Measurements from ENCODE around the gene PRKCA.
"Not testable (repeated sequence)": the region's sequence is repeated elsewhere in the genome, so short reads cannot be mapped to it uniquely, and the experiment has no call there.

Gene PRKCA

DNA sequence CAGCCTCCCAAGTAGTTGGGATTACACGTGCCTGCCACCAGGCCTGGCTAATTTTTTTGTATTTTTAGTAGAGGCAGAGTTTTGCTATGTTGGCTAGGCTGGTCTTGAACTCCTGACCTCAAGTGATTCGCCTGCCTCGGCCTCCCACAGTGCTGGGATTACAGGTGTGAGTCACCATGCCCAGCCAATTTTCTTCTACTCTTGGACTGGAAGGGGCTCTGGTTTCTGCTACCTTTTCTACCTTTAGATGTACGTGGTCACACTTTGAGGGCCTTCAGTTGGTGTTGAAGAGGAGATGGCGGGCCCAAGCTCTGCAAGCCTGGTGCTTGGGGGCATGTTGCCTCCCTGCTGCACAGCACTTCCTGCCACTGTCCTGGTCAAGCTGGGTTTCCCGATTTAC lies 173.6 kb downstream of the PRKCA start:
- H3K27ac Mint-ChIP-seq, result no peak overlapping the region
- peaks cover under 1 to 3% of the 10 kb centered on the region in 2 donors for H3K4me1 Mint-ChIP-seq (ENCODE audit: low read depth in 2 of 2)

DNA sequence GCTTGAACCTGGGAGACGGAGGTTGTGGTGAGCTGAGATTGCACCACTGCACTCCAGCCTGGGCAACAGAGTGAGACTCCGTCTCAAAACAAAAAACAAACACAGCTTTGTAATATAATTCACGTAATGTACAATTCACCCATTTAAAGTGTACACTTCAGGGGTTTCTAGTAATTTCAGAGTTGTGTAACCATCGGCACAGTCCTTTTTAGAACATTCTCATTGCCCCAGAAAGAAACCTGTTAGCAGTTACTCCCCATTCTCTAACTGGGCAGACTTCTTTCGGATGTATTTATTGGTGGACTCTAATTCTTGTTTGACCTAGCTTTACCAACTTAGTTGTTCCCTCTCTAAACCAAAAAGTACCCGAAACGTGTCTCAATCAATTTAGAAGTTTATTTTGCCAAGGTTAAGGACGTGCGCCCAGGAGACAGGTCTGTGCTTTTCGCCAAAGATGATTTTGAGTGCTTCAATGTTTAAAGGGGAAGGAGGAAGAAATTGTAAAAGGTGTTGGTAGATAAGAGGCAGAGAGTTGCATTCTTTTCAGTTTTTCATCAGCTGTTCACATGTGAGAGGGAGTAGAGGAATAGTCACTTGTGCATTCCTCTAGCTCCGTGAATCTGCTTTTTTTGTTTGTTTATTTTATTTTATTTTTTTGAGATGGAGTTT lies 175.3 kb downstream of the PRKCA start:
- ATAC-seq (replicated peaks), result no peak
- Mint-ChIP-seq H3K9me3 (no peaks in the 10 kb centered on the region), H3K4me3 (no peak overlapping the region), H3K36me3 (ENCODE audit: insufficient read depth) (no peaks in the 10 kb centered on the region), H3K4me1 (ENCODE audit: low read depth in 2 of 2) (no peaks in the 10 kb centered on the region), H3K27me3 (no peaks in the 10 kb centered on the region), H3K27ac (no peak overlapping the region)
- DNase-seq, result no peak

More for the DNA sequence above, 173.6 kb downstream of the PRKCA start:
- DNase-seq (no peak), ATAC-seq (replicated peaks) (no peak)
- no peaks in the 10 kb centered on the region for H3K9me3 Mint-ChIP-seq
- H3K4me3 Mint-ChIP-seq, result no peak overlapping the region
- H3K27me3 Mint-ChIP-seq, result no peaks in the 10 kb centered on the region
- H3K36me3 Mint-ChIP-seq (ENCODE audit: insufficient read depth), result no peaks in the 10 kb centered on the region

DNA sequence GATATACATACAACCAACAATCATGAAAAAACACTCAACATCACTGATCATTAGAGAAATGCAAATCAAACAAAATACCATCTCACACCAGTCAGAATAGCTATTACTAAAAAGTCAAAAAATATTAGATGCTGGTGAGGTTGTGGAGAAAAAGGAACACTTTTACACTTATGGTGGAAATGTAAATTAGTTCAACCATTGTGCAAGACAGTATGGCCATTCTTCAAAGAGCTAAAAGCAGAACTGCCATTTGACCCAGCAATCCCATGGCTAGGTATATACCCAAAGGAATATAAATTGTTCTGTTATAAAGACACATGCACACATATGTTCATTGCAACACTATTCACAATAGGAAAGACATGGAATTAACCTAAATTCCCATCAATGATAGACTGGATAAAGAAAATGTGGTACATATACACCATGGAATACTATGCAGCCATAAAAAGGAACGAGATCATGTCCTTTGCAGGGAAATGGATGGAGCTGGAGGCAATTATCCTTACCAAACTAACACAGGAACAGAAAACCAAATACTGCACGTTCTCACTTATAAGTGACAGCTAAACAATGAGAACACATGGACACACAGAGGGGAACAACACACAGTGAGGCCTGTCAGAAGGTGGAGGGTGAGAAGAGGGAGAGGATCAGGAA lies 176.9 kb downstream of the PRKCA start:
- not testable (repeated sequence) for H3K36me3 Mint-ChIP-seq (ENCODE audit: insufficient read depth); H3K27me3 Mint-ChIP-seq; H3K9me3 Mint-ChIP-seq; ATAC-seq (replicated peaks); H3K27ac Mint-ChIP-seq; H3K4me1 Mint-ChIP-seq (ENCODE audit: low read depth in 2 of 2); H3K4me3 Mint-ChIP-seq; DNase-seq

DNA sequence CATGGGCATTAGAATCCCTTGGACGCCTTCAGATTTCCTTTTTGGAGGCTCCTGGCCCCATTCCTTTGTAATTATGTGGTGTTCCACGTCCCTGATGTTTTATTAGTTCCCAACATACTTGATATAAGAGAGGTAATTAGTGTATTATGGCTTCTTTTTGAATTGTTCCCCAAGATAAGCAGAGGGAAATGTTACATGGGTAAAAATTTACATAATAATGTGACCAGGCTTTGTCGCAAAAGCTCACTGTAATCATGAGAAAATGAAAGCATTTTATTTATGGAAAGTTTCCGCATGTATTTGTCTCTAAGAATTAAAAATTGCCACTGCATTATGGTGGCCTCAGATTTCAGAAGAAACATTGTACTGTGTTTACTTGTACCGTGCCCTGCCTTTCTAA lies 177.8 kb downstream of the PRKCA start:
- H3K4me3 Mint-ChIP-seq, result no peak overlapping the region
- ATAC-seq (replicated peaks), result no peak
- no peaks in the 10 kb centered on the region for H3K9me3 Mint-ChIP-seq
- H3K4me1 Mint-ChIP-seq (ENCODE audit: low read depth in 2 of 2), result no peaks in the 10 kb centered on the region
- H3K27ac Mint-ChIP-seq, result no peak overlapping the region
- no peak for DNase-seq
- H3K36me3 Mint-ChIP-seq (ENCODE audit: insufficient read depth), result no peaks in the 10 kb centered on the region
- H3K27me3 Mint-ChIP-seq, result no peaks in the 10 kb centered on the region

DNA sequence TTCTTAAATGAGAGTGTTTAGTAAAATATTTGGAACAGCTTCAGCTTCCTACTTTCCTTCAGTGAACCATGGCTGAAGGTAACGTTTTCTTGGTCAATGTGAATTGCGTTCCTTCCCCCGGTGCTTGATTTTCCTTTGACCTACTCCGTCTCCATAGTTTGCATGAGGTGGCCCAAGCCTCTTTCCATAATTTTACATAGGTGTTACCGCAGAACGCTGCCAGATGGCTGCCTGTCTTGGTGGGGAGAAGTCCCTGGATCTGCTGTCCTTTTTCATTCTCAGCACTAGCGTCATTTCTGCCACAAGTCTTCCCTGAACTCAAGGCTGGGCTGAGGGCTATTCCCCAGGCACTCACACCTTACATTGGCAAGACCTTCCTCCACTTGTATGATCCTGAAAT lies 178.4 kb downstream of the PRKCA start:
- Mint-ChIP-seq H3K27ac (no peak overlapping the region), H3K4me1 (ENCODE audit: low read depth in 2 of 2) (no peaks in the 10 kb centered on the region), H3K27me3 (no peaks in the 10 kb centered on the region), H3K9me3 (no peaks in the 10 kb centered on the region), H3K4me3 (no peak overlapping the region), H3K36me3 (ENCODE audit: insufficient read depth) (no peaks in the 10 kb centered on the region)
- no peak for DNase-seq
- ATAC-seq (replicated peaks), result no peak

DNA sequence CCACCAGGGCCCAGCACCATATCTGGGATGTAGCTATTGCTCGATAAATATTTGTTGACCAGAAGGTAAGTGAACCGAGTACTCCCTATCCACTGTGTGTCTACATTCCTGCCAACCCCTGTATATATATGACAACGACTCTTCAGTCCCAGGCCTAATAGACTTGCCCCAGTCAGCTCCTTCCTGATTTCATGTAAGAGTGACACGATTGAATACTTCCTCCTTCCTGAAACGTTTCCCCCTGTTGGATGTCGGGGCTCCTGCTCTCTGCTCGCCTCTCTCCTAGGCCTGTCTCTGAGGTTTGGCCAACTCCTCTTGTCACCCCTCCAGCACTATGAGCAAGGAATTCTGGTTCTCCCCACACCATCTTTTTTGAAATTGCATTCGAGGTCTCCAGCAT lies 178.9 kb downstream of the PRKCA start:
- no peak overlapping the region for H3K27ac Mint-ChIP-seq

DNA sequence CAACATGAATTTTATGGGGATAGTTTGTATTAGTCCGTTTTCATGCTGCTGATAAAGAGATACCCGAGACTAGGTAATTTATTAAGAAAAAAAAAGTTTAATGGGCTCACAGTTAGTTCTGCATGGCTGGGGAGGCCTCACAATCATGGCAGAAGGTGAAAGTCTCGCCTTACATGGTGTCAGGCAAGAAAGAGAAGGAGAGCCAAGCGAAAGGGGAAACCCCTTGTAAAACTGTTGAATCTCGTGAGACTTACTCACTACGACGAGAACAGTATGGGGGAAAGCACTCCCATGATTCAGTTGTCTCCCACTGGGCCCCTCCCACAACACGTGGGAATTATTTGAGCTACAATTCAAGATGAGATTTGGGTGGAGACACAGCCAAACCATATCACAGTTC lies 181.5 kb downstream of the PRKCA start:
- Mint-ChIP-seq H3K27me3 (no peaks in the 10 kb centered on the region), H3K4me3 (no peak overlapping the region), H3K36me3 (ENCODE audit: insufficient read depth) (no peaks in the 10 kb centered on the region), H3K4me1 (ENCODE audit: low read depth in 2 of 2) (no peaks in the 10 kb centered on the region), H3K27ac (no peak overlapping the region), H3K9me3 (no peaks in the 10 kb centered on the region)
- ATAC-seq (replicated peaks) (no peak), DNase-seq (no peak)

More for the DNA sequence above, 178.9 kb downstream of the PRKCA start:
- no peak for ATAC-seq (replicated peaks)
- Mint-ChIP-seq H3K4me3 (no peak overlapping the region), H3K9me3 (no peaks in the 10 kb centered on the region), H3K36me3 (ENCODE audit: insufficient read depth) (no peaks in the 10 kb centered on the region), H3K27me3 (no peaks in the 10 kb centered on the region), H3K4me1 (ENCODE audit: low read depth in 2 of 2) (no peaks in the 10 kb centered on the region)
- no peak for DNase-seq

DNA sequence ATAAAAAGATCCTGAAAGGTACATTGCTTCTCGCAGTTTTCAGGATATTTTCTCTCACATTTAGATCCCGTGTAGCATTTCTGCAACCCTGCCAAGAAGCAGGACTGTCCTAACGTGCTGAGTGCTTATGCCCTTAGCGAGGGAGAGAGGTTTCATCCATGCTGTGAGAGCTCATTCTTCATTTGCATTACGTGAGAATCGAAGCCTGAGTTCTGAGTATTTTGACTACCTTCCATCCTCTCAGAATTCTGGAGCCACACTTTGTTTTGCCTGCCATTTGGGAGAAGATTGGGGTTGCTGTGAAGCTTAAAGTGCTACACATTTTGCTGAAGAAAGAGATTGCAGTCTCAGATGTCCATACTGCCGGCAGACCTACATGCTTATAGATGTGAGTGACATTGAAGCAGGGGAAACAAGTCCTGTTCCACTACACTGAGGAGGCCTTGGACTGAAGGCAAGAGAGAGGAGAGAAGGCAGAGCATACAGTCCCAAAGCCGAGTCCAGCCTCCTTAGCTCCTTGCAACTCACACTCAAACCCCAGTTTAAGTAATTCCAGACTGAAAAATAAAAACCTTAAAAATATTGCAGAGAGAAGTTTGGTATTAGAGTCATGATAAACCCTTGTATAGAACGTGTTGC lies 183.0 kb downstream of the PRKCA start:
- no peak overlapping the region for H3K4me3 Mint-ChIP-seq
- H3K27me3 Mint-ChIP-seq, result no peaks in the 10 kb centered on the region
- no peaks in the 10 kb centered on the region for H3K36me3 Mint-ChIP-seq (ENCODE audit: insufficient read depth)
- H3K27ac Mint-ChIP-seq, result no peak overlapping the region
- H3K4me1 Mint-ChIP-seq (ENCODE audit: low read depth in 2 of 2), result no peaks in the 10 kb centered on the region
- H3K9me3 Mint-ChIP-seq, result no peaks in the 10 kb centered on the region
- DNase-seq (no peak), ATAC-seq (replicated peaks) (no peak)

DNA sequence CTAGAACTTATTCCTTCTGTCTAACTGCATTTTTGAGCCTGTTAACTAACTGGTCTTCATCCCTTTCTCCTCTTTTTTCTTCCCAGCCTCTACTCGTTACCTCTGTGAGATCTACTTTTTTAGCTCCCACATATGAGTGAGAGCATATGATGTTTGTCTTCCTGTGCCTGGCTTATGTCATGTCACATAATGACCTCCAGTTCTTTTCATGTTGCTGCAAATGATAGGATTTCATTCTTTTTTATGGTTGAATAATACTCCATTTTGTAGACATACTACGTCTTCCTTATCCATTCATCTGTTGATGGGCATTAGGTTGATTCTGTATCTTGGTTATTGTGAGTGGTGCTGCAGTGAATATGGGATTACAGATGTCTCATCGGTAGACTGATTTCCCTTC lies 184.7 kb downstream of the PRKCA start:
- H3K4me3 Mint-ChIP-seq, result no peak overlapping the region
- DNase-seq, result no peak
- peaks cover 2 to 3% of the 10 kb centered on the region in 2 donors for H3K4me1 Mint-ChIP-seq (ENCODE audit: low read depth in 2 of 2)
- H3K9me3 Mint-ChIP-seq, result no peaks in the 10 kb centered on the region
- H3K36me3 Mint-ChIP-seq (ENCODE audit: insufficient read depth), result no peaks in the 10 kb centered on the region
- H3K27me3 Mint-ChIP-seq, result no peaks in the 10 kb centered on the region
- no peak overlapping the region for H3K27ac Mint-ChIP-seq
- no peak for ATAC-seq (replicated peaks)

DNA sequence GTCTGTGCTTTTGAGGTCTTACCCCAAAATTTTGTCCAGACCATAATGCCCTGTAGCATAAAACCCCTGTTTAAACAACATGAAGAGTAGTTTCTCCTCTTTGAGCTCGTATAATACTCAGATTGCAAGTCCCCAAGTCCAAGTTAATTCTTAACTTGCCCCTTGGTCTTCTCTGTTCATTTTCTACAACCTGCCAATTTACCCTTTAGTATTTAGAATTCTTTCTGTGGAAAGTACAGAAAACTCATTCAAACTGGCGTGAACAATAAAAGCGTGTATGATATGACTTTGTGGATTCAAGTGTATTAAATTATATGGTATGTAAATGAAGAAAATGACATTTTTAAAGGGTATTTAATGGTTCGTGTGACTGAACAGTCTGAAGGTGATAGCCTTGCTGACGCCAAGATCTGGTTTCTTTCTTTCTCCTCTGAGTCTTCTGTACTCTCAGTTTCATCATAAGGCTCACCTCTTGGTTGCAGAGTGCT lies 185.6 kb downstream of the PRKCA start:
- H3K36me3 Mint-ChIP-seq (ENCODE audit: insufficient read depth), result no peaks in the 10 kb centered on the region
- H3K4me3 Mint-ChIP-seq, result no peak overlapping the region
- H3K27ac Mint-ChIP-seq, result no peak overlapping the region
- DNase-seq, result no peak
- H3K4me1 Mint-ChIP-seq (ENCODE audit: low read depth in 2 of 2), result peaks cover 2 to 3% of the 10 kb centered on the region in 2 donors
- no peak for ATAC-seq (replicated peaks)
- no peaks in the 10 kb centered on the region for H3K9me3 Mint-ChIP-seq
- H3K27me3 Mint-ChIP-seq, result no peaks in the 10 kb centered on the region

DNA sequence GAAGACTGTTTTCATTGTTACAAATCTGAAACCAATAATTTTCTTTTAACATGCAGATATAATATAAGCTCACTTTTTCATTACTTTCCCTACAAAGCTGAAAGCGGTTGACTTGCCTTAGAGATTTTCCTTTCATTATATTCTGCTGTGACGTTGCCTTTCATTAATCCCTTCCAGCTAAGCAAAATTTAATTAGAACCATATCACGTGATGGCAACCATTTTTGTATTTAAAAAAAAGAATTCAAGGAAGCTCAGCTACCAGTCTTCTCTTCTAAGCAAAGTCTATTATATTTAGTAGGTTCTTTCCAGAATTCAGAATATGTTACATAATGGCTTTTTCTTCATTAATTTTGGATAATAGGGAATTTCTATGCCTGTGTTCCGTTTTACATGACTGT lies 186.5 kb downstream of the PRKCA start:
- H3K9me3 Mint-ChIP-seq, result no peaks in the 10 kb centered on the region
- H3K27ac Mint-ChIP-seq, result no peak overlapping the region
- H3K27me3 Mint-ChIP-seq, result no peaks in the 10 kb centered on the region
- peaks cover 4 to 5% of the 10 kb centered on the region in 2 donors for H3K4me1 Mint-ChIP-seq (ENCODE audit: low read depth in 2 of 2)
- no peak for ATAC-seq (replicated peaks)
- no peak for DNase-seq
- H3K36me3 Mint-ChIP-seq (ENCODE audit: insufficient read depth), result no peaks in the 10 kb centered on the region
- H3K4me3 Mint-ChIP-seq, result no peak overlapping the region

DNA sequence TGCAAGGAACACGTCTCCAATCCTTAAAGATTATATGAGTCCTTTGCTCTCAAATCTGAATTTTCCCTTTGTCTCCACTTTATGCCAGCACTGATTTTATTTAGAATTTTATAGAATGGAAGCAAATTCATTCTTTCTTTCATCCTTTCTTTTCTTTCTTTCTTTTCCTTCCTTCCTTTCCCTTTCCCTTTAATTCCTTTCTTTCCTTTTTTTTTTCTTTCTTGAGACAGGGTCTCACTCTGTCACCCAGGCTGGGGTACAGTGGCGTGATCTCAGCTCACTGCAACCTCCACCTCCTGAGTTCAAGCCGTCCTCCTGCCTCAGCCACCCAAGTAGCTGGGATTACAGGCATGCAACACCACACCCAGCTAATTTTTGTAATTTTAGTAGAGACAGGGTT lies 187.2 kb downstream of the PRKCA start:
- H3K27ac Mint-ChIP-seq; H3K27me3 Mint-ChIP-seq; H3K9me3 Mint-ChIP-seq; H3K36me3 Mint-ChIP-seq (ENCODE audit: insufficient read depth); H3K4me3 Mint-ChIP-seq; DNase-seq; ATAC-seq (replicated peaks); H3K4me1 Mint-ChIP-seq (ENCODE audit: low read depth in 2 of 2): not testable (repeated sequence)

DNA sequence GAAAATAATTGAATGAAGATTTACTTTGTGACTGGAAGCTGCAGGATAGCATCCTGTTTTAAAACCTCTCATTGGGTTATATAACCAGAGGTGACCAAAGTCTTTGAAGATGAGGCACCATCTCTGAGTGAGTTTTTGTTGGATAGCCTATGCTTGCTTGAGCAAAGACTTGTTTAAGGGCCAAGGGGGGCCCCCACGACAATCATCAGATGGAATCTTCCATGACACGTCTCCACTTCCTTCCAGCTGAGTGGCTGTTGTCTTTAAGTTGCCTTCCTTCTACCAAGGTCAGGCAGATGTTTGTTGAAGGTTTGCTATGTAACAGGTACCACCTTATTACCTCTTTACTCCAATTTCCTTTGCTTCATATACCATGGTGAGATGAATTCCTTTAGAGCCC lies 188.8 kb downstream of the PRKCA start:
- ATAC-seq (replicated peaks) (no peak), DNase-seq (no peak)
- Mint-ChIP-seq H3K4me3 (no peak overlapping the region), H3K36me3 (ENCODE audit: insufficient read depth) (no peaks in the 10 kb centered on the region), H3K4me1 (ENCODE audit: low read depth in 2 of 2) (peaks cover 8 to 9% of the 10 kb centered on the region in 2 donors), H3K27me3 (no peaks in the 10 kb centered on the region), H3K9me3 (no peaks in the 10 kb centered on the region), H3K27ac (no peak overlapping the region)

DNA sequence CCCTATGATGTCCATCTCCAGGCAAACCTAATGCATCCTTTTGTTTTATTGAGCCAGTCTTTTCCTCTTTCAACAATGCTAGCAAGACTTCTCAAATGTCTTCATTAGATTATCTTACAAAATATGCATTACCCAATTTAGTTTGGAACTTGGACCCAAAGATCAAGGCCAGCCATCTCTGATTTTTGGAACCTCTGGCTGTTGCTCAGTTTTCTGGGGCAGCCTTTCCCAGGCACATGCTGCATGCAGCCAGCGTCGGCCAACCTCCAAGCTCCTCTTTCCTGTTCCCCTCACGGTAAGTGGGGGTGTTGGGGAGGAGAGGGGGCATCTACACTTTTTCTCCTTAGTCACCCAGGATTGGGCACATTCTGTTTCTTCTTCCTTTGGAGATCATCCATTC lies 189.3 kb downstream of the PRKCA start:
- Mint-ChIP-seq H3K27ac (no peak overlapping the region), H3K4me3 (no peak overlapping the region), H3K9me3 (no peaks in the 10 kb centered on the region), H3K36me3 (ENCODE audit: insufficient read depth) (no peaks in the 10 kb centered on the region), H3K4me1 (ENCODE audit: low read depth in 2 of 2) (peaks cover 8 to 9% of the 10 kb centered on the region in 2 donors), H3K27me3 (no peaks in the 10 kb centered on the region)
- ATAC-seq (replicated peaks), result no peak
- no peak for DNase-seq

Data from effector memory CD8-positive, alpha-beta T cell (primary cell).